ENCODE results near the gene FBXL17. TPM values are rescaled to one million over a fixed set of nuclear protein-coding genes. Genes with fewer than 3 reads are reported as not detected.

The FBXL17 gene
- total RNA-seq, 1 experiment from 2014 or later: 5.3 TPM

DNA sequence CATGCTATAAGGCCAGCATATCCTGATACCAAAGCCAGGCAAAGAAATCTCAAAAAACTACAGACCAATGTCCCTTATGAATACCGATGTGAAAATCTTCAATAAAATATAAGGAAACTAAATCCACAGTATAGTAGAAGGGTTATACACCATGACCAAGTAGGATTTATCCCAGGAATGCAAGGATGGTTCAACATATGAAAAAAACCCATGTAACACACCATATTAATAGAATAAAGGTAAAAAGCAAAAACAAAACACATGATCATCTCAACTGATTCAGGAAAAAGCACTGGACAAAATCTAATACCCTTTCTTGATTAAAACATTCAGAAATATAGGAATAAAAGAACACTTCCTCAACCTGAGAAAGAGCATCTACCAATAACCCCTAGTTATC, 6.1 kb downstream of the FBXL17 start:
- Histone ChIP-seq H3K14ac (ENCODE audit: insufficient read depth, low read length) (no peak overlapping the region), H3K27ac (ENCODE audit: insufficient read length, low read depth, low read length) (no peak overlapping the region), H3K9ac (ENCODE audit: extremely low read depth, insufficient read length, low read length) (no peak overlapping the region), H2AK5ac (ENCODE audit: insufficient read length, low read length) (no peak overlapping the region), H3K18ac (ENCODE audit: insufficient read length, low read depth, low read length) (no peak overlapping the region), H3K4ac (ENCODE audit: low read depth, low read length) (no peak overlapping the region), H3K4me2 (ENCODE audit: insufficient read depth, insufficient read length, low read length) (no peak overlapping the region), H2BK5ac (ENCODE audit: insufficient read length, low read length) (no peak overlapping the region), H2BK12ac (ENCODE audit: insufficient read length, low read depth, low read length) (no peak overlapping the region), H2BK120ac (ENCODE audit: low read depth, low read length, poor library complexity, severe bottlenecking) (no peak overlapping the region), H4K8ac (replicated peaks; ENCODE audit: insufficient read length, low read depth, low read length) (no peak overlapping the region), H4K20me1 (ENCODE audit: control insufficient read depth, insufficient read depth, insufficient read length) (no peaks in the 10 kb centered on the region), H3K56ac (ENCODE audit: insufficient read length, low read depth, low read length) (no peak overlapping the region), H3K4me1 (ENCODE audit: insufficient read depth, low read length) (0 out of 2 replicates have a peak, but pooled peaks cover 3% of the 10 kb centered on the region), H3K79me1 (ENCODE audit: insufficient read depth, low read depth, low read length, poor library complexity, severe bottlenecking) (no peaks in the 10 kb centered on the region), H3T11ph (ENCODE audit: low read length) (no peak overlapping the region), H3K23ac (ENCODE audit: insufficient read length, low read depth, low read length) (no peak overlapping the region), H2AFZ (ENCODE audit: low read length) (no peak overlapping the region), H3K27me3 (ENCODE audit: insufficient read depth, low read length) (no peaks in the 10 kb centered on the region), H3K9me3 (ENCODE audit: control insufficient read depth, low read depth, low read length) (peaks cover 5% of the 10 kb centered on the region), H3K23me2 (ENCODE audit: insufficient read length, low read depth, low read length, poor library complexity, severe bottlenecking) (no peaks in the 10 kb centered on the region), H4K91ac (ENCODE audit: insufficient read length, low read depth, low read length) (no peak overlapping the region), H2BK20ac (ENCODE audit: low read depth, low read length, poor library complexity, severe bottlenecking) (no peak overlapping the region), H2BK15ac (ENCODE audit: low read depth, low read length) (no peak overlapping the region), H3K79me2 (ENCODE audit: insufficient read depth, low read length) (no peaks in the 10 kb centered on the region), H4K5ac (ENCODE audit: insufficient read length, low read depth, low read length) (no peak overlapping the region)
- H3K27me3 Mint-ChIP-seq (ENCODE audit: low read depth): no peaks in the 10 kb centered on the region
- H3K4me1 Mint-ChIP-seq: peaks cover 15 to 20% of the 10 kb centered on the region in 2 experiments
- whole genome bisulfite sequencing (ENCODE audit: extremely low coverage, insufficient read length, low lambda C conversion rate): no CpG with 5 or more reads among the region's 1 CpG
- DNase-seq: no peak
- peaks cover 28 to 42% (median 30%) of the 10 kb centered on the region in 3 experiments for H3K36me3 Mint-ChIP-seq (ENCODE audit: insufficient read depth in 1 of 3, low read depth in 3 of 3)
- TF ChIP-seq, protein P1, sequence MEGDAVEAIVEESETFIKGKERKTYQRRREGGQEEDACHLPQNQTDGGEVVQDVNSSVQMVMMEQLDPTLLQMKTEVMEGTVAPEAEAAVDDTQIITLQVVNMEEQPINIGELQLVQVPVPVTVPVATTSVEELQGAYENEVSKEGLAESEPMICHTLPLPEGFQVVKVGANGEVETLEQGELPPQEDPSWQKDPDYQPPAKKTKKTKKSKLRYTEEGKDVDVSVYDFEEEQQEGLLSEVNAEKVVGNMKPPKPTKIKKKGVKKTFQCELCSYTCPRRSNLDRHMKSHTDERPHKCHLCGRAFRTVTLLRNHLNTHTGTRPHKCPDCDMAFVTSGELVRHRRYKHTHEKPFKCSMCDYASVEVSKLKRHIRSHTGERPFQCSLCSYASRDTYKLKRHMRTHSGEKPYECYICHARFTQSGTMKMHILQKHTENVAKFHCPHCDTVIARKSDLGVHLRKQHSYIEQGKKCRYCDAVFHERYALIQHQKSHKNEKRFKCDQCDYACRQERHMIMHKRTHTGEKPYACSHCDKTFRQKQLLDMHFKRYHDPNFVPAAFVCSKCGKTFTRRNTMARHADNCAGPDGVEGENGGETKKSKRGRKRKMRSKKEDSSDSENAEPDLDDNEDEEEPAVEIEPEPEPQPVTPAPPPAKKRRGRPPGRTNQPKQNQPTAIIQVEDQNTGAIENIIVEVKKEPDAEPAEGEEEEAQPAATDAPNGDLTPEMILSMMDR (conservative IDR thresholded peaks at IDR 0.05): no peak
- no peak overlapping the region for H3K27ac Mint-ChIP-seq
- no peak overlapping the region for H3K4me3 Mint-ChIP-seq
- H3K9me3 Mint-ChIP-seq: peaks cover 43 to 45% of the 10 kb centered on the region in 2 experiments
